Left lung (tissue), 14 donors: ENCODE measurements around the gene TTC21A. TPM values are rescaled to one million over a fixed set of nuclear protein-coding genes. Genes with fewer than 3 reads are reported as not detected.
"Not testable (repeated sequence)": the region's sequence is repeated elsewhere in the genome, so short reads cannot be mapped to it uniquely, and the experiment has no call there.

Experiments
- ATAC-seq: fragments of 200-7000 bp; cut with Tn5 transposase; one replicate; pipeline ENCODE4 v1.9.1; 2020; ENCODE audit warnings: moderate library complexity
- DNase-seq, 4 donors: peaks; one replicate each; pipeline ENCODE4 v3.0.0-alpha.2; 2013 to 2020
- H3K27ac ChIP-seq, 2 donors: fragments of 200-600 bp; sonication (generic) in 1 of 2; one replicate each; pipeline versions ENCODE4 v1.5.0 to v1.8.0; 2020 to 2021
- H3K27me3 ChIP-seq, 2 donors: fragments of 200-600 bp; sonication (generic) in 1 of 2; one replicate each; pipeline versions ENCODE4 v1.5.0 to v1.8.0; 2020 to 2021
- H3K36me3 ChIP-seq, 2 donors: fragments of 200-600 bp; sonication (generic) in 1 of 2; one replicate each; pipeline versions ENCODE4 v1.5.0 to v1.8.0; 2020 to 2021
- H3K4me1 ChIP-seq, 2 donors: fragments of 200-600 bp; one replicate each; pipeline ENCODE4 v1.8.0; 2021
- H3K4me3 ChIP-seq, 2 donors: fragments of 200-600 bp; sonication (generic) in 1 of 2; one replicate each; pipeline versions ENCODE4 v1.5.0 to v1.8.0; 2020 to 2021; ENCODE audit warnings: mild to moderate bottlenecking in 1 of 2
- H3K9me3 ChIP-seq, 2 donors: fragments of 200-600 bp; sonication (generic) in 1 of 2; one replicate each; pipeline versions ENCODE4 v1.5.0 to v1.8.0; 2020 to 2021
- CTCF ChIP-seq, 2 donors: fragments of 200-600 bp; sonication (generic) in 1 of 2; IDR thresholded peaks; one replicate each; pipeline versions ENCODE4 v1.5.0 to v1.8.0; 2021; ENCODE audit warnings: antibody characterized with exemption in 2 of 2
- intact Hi-C, 2 donors: fragments of 100-400 bp; cut with DNase I; formaldehyde crosslinking; loops; one replicate each; pipeline versions ENCODE4 v1.11.2 to v1.14.2; 2022
- long read RNA-seq, 12 donors: library from polyadenylated mRNA in 2 of 12; unstranded in 2 of 12; transcript quantifications; one replicate each; pipeline ENCODE4 v2.0.0 and lab custom pipeline, GENCODE V29; 2019 to 2026
- polyA plus RNA-seq, 6 donors: library from polyadenylated mRNA; unstranded; fragments of 120-200 nt; gene quantifications; one replicate each; pipeline ENCODE4 v1.2.1, GENCODE V29; 2013; ENCODE audit not compliant: insufficient read length in 6 of 6
- total RNA-seq, 2 donors: library from RNA; stranded (reverse); fragmentation: NEBNext Ultra II Directional; extraction: Animal tissue kit (Norgen Biotek cat#: 25700); gene quantifications; one replicate each; pipeline ENCODE4 v1.2.1, GENCODE V29; 2021
- donor health status: DM: no; HTN: yes; CAD: no.
- donor health status: DM: no; HTN: no; CAD: no.

TTC21A gene, protein sequence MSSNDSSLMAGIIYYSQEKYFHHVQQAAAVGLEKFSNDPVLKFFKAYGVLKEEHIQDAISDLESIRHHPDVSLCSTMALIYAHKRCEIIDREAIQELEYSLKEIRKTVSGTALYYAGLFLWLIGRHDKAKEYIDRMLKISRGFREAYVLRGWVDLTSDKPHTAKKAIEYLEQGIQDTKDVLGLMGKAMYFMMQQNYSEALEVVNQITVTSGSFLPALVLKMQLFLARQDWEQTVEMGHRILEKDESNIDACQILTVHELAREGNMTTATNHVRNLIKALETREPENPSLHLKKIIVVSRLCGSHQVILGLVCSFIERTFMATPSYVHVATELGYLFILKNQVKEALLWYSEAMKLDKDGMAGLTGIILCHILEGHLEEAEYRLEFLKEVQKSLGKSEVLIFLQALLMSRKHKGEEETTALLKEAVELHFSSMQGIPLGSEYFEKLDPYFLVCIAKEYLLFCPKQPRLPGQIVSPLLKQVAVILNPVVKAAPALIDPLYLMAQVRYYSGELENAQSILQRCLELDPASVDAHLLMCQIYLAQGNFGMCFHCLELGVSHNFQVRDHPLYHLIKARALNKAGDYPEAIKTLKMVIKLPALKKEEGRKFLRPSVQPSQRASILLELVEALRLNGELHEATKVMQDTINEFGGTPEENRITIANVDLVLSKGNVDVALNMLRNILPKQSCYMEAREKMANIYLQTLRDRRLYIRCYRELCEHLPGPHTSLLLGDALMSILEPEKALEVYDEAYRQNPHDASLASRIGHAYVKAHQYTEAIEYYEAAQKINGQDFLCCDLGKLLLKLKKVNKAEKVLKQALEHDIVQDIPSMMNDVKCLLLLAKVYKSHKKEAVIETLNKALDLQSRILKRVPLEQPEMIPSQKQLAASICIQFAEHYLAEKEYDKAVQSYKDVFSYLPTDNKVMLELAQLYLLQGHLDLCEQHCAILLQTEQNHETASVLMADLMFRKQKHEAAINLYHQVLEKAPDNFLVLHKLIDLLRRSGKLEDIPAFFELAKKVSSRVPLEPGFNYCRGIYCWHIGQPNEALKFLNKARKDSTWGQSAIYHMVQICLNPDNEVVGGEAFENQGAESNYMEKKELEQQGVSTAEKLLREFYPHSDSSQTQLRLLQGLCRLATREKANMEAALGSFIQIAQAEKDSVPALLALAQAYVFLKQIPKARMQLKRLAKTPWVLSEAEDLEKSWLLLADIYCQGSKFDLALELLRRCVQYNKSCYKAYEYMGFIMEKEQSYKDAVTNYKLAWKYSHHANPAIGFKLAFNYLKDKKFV (N-terminal part only)
- total RNA-seq (10 to 100 TPM in 1 of 2 donors, 1 to 10 TPM in 1; 7.1 to 10.6 TPM), polyA plus RNA-seq (10 to 100 TPM in 5 of 6 donors, 1 to 10 TPM in 1; 9.8 to 21.8 (median 16.4) TPM)
- long read RNA-seq, donor 1, partial matches to known transcripts = 0 of 2 reads
- long read RNA-seq, donor 1, other reads (novel, unspliced or antisense) = 0 of 2 reads
- long read RNA-seq, donor 2 = 0 reads
- long read RNA-seq, donor 3, partial matches to known transcripts = 0 of 1 reads
- long read RNA-seq, donor 3, other reads (novel, unspliced or antisense) = 0 of 1 reads
- long read RNA-seq, donor 4, partial matches to known transcripts = 1 of 1 reads
- long read RNA-seq, donor 4, other reads (novel, unspliced or antisense) = 0 of 1 reads
- long read RNA-seq, donor 5 = 0 reads
- long read RNA-seq, donor 6, partial matches to known transcripts = 0 of 1 reads
- long read RNA-seq, donor 6, other reads (novel, unspliced or antisense) = 0 of 1 reads
- long read RNA-seq, donor 7 = 0 reads
- long read RNA-seq, donor 8 = 0 reads
- long read RNA-seq, donor 9 = 0 reads
- long read RNA-seq, donor 10, partial matches to known transcripts = 0 of 2 reads
- long read RNA-seq, donor 10, other reads (novel, unspliced or antisense) = 1 of 2 reads
- long read RNA-seq, donor 11, partial matches to known transcripts = 0 of 1 reads
- long read RNA-seq, donor 11, other reads (novel, unspliced or antisense) = 0 of 1 reads
- long read RNA-seq, donor 12 = 0 reads

GRCh38 chr3:39107388-39108199, at the start of gene TTC21A, which contains the start of gene GORASP1:
TTC21A (plus strand) TSS chr3:39107680; CDS start chr3:39107838, 158 bp downstream.
GORASP1 (minus strand) TSS chr3:39107627; CDS start chr3:39107541, 86 bp downstream.
- Histone ChIP-seq H3K9me3 (no peaks in the 10 kb centered on the region), H3K36me3 (no peaks in the 10 kb centered on the region), H3K4me1 (peaks cover 10 to 56% of the 10 kb centered on the region in 2 donors), H3K27ac (peak within 1 kb of the TSS; percentile 96), H3K4me3 (peak within 1 kb of the TSS; percentile 85 to 89), H3K27me3 (no peaks in the 10 kb centered on the region)
- ATAC-seq (peak; percentile 95), DNase-seq (peak; percentile 90 to 96 (median 94))
- no peak for TF ChIP-seq CTCF (IDR thresholded peaks at IDR 0.05)
- intact Hi-C loops = no loop called here

- DNase-seq, H3K9me3 ChIP-seq, intact Hi-C loops, H3K36me3 ChIP-seq, ATAC-seq, H3K4me1 ChIP-seq, H3K4me3 ChIP-seq, H3K27ac ChIP-seq, H3K27me3 ChIP-seq: not testable (repeated sequence)
These were observed 46.3 kb upstream of the TTC21A start for GRCh38 chr3:39061228-39061627.

DNA sequence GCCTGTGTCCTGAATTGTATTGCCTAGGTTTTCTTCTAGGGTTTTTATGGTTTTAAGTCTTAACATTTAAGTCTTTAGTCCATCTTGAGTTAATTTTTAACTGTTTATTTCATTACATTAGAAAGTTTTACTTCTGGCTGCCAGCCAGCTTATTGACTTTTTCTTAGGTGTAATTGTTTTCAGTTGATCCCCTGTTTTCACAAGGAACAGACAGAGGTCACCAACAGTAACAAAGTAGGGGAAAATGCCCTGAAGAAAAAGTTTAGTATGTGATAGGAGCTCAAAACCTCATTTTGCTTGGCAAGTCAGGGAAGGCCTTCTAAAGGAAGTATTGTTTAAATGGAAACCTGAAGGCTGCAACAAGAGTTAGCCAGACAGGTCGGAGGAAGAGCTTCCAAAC, 45.3 kb upstream of the TTC21A start:
- Histone ChIP-seq H3K9me3 (no peaks in the 10 kb centered on the region), H3K4me3 (no peak overlapping the region), H3K36me3 (peaks cover 0 to 15% of the 10 kb centered on the region in 2 donors), H3K27ac (no peak overlapping the region), H3K27me3 (no peaks in the 10 kb centered on the region), H3K4me1 (no peaks in the 10 kb centered on the region)
- intact Hi-C loops = no loop called here
- ATAC-seq = no peak
- TF ChIP-seq CTCF (IDR thresholded peaks at IDR 0.05) = no peak
- no peak for DNase-seq

DNA sequence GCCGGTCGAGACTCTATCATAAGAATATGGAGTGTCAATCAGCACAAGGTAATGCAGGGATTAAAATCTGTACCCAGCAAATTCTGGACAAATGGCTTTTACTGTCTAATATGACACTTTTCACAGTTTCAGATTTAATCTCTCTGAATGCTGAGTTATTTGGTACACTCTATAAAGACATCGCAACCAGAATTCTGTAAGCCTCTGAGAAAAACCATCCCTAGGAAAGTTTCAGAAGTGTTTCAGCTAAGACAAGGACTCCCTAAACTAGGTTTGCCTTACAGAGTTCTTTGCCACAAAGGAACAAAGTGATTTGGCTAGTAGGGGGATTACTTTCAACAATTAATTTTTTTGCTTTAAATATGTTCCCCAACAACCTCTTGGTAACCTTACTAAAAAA, 44.3 kb upstream of the TTC21A start:
- H3K36me3 ChIP-seq = peaks cover 0 to 25% of the 10 kb centered on the region in 2 donors
- no peak overlapping the region for H3K4me3 ChIP-seq
- no peaks in the 10 kb centered on the region for H3K27me3 ChIP-seq
- no peaks in the 10 kb centered on the region for H3K4me1 ChIP-seq
- no peak for ATAC-seq
- no peak for DNase-seq
- H3K27ac ChIP-seq = no peak overlapping the region
- no peak for TF ChIP-seq CTCF (IDR thresholded peaks at IDR 0.05)
- no peaks in the 10 kb centered on the region for H3K9me3 ChIP-seq
- intact Hi-C loops = no loop called here
